MM.1S (cell line): ENCODE data around the gene TAPT1.

Experiments
- CTCF ChIP-seq: fragments of 300-600 bp; sonication (generic); IDR thresholded peaks from 2 replicates; pipeline ENCODE4 v1.5.1; 2016; ENCODE audit warnings: antibody characterized with exemption, low read length, mixed read lengths
- EZH2 ChIP-seq: fragments of 300-600 bp; sonication (generic); optimal IDR thresholded peaks from 2 replicates; pipeline ENCODE3; 2017; ENCODE audit warnings: low read depth, mild to moderate bottlenecking, antibody characterized with exemption, low read length, mixed read lengths
- EZH2phosphoT487 ChIP-seq: fragments of 300-600 bp; sonication (generic); IDR thresholded peaks from 2 replicates; pipeline ENCODE4 v1.6.1; 2018; ENCODE audit warnings: antibody characterized with exemption, low read length

DNA sequence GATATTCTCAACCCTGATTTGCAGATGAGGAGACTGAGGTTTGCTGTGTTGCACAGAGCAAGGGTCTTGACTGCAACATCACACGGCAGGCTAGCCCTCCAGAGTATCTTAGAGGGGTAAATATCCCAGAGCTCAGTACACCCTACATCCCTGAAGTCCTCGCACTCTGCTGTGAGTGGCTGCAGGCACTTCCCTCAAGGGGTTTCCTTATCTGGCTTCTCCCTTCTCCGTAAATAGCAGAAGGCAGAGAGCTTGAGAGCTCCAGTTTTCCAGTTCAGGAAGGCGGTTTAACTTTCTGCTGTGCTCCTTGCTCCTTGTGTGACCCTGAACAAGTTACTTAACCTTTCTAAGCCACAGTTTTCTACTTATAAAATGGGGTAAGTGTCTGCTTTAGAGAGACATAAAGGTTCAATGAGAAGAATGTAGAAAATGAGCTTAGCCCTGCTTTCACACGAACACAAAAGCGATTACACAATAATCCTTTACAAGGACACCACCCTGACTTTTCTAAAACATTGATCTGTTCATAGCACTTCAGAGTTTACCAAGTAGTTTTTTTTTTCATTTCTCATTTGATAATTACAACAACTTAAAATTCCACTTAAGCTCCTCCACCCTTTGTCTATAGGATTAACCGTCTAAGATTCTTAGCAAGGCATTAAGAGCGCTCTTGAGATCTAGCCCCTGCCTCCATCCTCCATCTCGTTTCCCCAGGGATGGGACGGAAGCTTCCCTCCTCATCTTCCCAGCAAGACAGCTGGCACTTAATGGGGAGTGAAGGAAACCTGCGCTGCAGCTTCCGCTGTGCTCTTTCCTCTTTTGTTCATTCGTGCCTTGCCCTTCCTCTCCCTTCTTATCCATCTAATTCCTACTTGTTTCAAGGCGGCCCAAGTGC, 68.4 kb downstream of the TAPT1 start:
- no peak for TF ChIP-seq CTCF
- TF ChIP-seq EZH2 = no peak
- no peak for TF ChIP-seq EZH2phosphoT487
